GM19468 (cell line): Measurements from ENCODE around the gene OR52I2.

Experiments
- ATAC-seq: cut with Tn5 transposase; IDR thresholded peaks from one replicate; pipeline ENCODE4 v1.9.1; 2021; ENCODE audit warnings: mild to moderate bottlenecking, moderate library complexity, moderate number of reproducible peaks; ENCODE audit not compliant: unreplicated experiment; ENCODE audit errors: extremely low read depth

Gene OR52I2

GRCh38 chr11:4581443-4581842 is at the start of gene OR52I2:
Gene OR52I2 (plus strand): TSS chr11:4581743.
- no peak for ATAC-seq

- ATAC-seq = no peak
Measured at GRCh38 chr11:4539603-4540219, 41.8 kb upstream of the OR52I2 start.

GRCh38 chr11:4541071-4541470 is 40.5 kb upstream of the OR52I2 start:
- ATAC-seq = no peak

GRCh38 chr11:4543561-4543960 is 38.0 kb upstream of the OR52I2 start:
- no peak for ATAC-seq

- ATAC-seq = no peak
Measured at GRCh38 chr11:4544891-4545290, 36.7 kb upstream of the OR52I2 start, which contains the start of gene OR52M1. Gene OR52M1 (plus strand): TSS chr11:4545191. CDS start chr11:4545191, 0 bp downstream.

- ATAC-seq = no peak
Measured at GRCh38 chr11:4546878-4547277, 34.7 kb upstream of the OR52I2 start.

GRCh38 chr11:4547416-4547815 is 34.1 kb upstream of the OR52I2 start:
- ATAC-seq = no peak

GRCh38 chr11:4551346-4551979 is 30.1 kb upstream of the OR52I2 start:
- ATAC-seq = no peak

- ATAC-seq = no peak
Measured at GRCh38 chr11:4559527-4560440, 21.8 kb upstream of the OR52I2 start.

- ATAC-seq = no peak
Measured at GRCh38 chr11:4560467-4560866, 21.1 kb upstream of the OR52I2 start.

- no peak for ATAC-seq
Measured at GRCh38 chr11:4565371-4565770, 16.2 kb upstream of the OR52I2 start.

GRCh38 chr11:4569075-4569474 is 12.5 kb upstream of the OR52I2 start:
- no peak for ATAC-seq

- ATAC-seq = no peak
Measured at GRCh38 chr11:4576880-4577279, 4.7 kb upstream of the OR52I2 start.

- ATAC-seq = no peak
Measured at GRCh38 chr11:4577761-4578160, 3.8 kb upstream of the OR52I2 start.

GRCh38 chr11:4578624-4579023 is 2.9 kb upstream of the OR52I2 start:
- ATAC-seq = no peak

- ATAC-seq = no peak
Measured at GRCh38 chr11:4580124-4580523, 1.4 kb upstream of the OR52I2 start.

- ATAC-seq = no peak
Measured at GRCh38 chr11:4589017-4589416, 7.5 kb downstream of the OR52I2 start.

- ATAC-seq = no peak
Measured at GRCh38 chr11:4593739-4594138, 12.2 kb downstream of the OR52I2 start, which contains the start of gene OR52I1. Gene OR52I1 (plus strand): TSS chr11:4594039. CDS start chr11:4594039, 0 bp downstream.

- no peak for ATAC-seq
Measured at GRCh38 chr11:4605057-4605456, 23.5 kb downstream of the OR52I2 start.

GRCh38 chr11:4606231-4607015 is 24.9 kb downstream of the OR52I2 start:
- ATAC-seq = no peak
